Keratinocyte (primary cell): ENCODE results near the gene USP13.

ENCODE experiments used
- EZH2 ChIP-seq: IDR thresholded peaks from one replicate; pipeline ENCODE4 v1.6.1; 2012; ENCODE audit warnings: inconsistent platforms, mild to moderate bottlenecking, low read length, moderate library complexity
- TF ChIP-seq, protein P1 (sequence below), 3 experiments: IDR thresholded peaks in 1 of 3; conservative IDR thresholded peaks in 1 of 3; optimal IDR thresholded peaks in 1 of 3; 2 replicates in 2 of 3; 3 replicates in 1 of 3; pipeline versions ENCODE3 to v1.5.1; 2011; ENCODE audit warnings: low read length in 3 of 3, mild to moderate bottlenecking in 3 of 3, moderate library complexity in 2 of 3, control low read depth in 1 of 3, inconsistent platforms in 1 of 3; ENCODE audit not compliant: insufficient read depth in 2 of 3; ENCODE audit errors: extremely low read depth in 1 of 3

DNA sequence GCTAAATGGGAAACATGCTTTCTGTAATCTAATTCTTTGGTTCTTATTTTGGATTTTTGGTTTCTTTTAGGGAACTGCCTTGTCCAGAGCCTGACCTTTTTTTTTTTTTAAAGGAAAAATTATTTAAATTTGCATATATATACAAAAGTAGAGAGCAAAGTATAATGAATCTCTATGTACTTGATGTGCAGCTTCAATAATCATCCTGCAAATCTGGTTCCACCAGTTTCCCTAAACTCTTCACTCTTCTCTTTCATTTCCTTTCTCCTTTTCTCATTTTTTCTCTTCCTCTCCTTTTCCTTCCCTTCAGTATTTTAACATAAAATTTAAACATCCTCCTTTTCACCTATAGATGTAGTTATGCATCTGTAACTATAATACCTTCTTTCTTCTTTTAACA lies 82.5 kb downstream of the USP13 start:
- TF ChIP-seq, protein P1, sequence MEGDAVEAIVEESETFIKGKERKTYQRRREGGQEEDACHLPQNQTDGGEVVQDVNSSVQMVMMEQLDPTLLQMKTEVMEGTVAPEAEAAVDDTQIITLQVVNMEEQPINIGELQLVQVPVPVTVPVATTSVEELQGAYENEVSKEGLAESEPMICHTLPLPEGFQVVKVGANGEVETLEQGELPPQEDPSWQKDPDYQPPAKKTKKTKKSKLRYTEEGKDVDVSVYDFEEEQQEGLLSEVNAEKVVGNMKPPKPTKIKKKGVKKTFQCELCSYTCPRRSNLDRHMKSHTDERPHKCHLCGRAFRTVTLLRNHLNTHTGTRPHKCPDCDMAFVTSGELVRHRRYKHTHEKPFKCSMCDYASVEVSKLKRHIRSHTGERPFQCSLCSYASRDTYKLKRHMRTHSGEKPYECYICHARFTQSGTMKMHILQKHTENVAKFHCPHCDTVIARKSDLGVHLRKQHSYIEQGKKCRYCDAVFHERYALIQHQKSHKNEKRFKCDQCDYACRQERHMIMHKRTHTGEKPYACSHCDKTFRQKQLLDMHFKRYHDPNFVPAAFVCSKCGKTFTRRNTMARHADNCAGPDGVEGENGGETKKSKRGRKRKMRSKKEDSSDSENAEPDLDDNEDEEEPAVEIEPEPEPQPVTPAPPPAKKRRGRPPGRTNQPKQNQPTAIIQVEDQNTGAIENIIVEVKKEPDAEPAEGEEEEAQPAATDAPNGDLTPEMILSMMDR (optimal IDR thresholded peaks at IDR 0.05 in 1 of 3, IDR thresholded peaks at IDR 0.05 in 1 of 3, conservative IDR thresholded peaks at IDR 0.05 in 1 of 3; ENCODE audit: extremely low read depth in 1 of 3, insufficient read depth in 2 of 3, low read length in 3 of 3): no peak
- no peak for TF ChIP-seq EZH2
